Measurements from ENCODE around the gene RSRC1.
"Not testable (repeated sequence)": the region's sequence is repeated elsewhere in the genome, so short reads cannot be mapped to it uniquely, and the experiment has no call there.

DNA sequence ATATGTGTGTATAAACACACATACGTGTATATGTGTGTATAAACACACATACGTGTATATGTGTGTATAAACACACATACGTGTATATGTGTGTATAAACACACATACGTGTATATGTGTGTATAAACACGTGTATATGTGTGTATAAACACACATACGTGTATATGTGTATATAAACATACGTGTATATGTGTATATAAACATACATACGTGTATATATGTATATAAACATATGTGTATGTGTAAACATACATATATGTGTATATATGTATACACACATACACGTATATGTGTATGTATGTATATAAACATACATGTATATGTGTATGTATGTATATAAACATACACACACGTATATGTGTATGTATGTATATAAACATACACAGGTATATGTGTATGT lies 119.1 kb downstream of the RSRC1 start:
- TF ChIP-seq, protein P1, sequence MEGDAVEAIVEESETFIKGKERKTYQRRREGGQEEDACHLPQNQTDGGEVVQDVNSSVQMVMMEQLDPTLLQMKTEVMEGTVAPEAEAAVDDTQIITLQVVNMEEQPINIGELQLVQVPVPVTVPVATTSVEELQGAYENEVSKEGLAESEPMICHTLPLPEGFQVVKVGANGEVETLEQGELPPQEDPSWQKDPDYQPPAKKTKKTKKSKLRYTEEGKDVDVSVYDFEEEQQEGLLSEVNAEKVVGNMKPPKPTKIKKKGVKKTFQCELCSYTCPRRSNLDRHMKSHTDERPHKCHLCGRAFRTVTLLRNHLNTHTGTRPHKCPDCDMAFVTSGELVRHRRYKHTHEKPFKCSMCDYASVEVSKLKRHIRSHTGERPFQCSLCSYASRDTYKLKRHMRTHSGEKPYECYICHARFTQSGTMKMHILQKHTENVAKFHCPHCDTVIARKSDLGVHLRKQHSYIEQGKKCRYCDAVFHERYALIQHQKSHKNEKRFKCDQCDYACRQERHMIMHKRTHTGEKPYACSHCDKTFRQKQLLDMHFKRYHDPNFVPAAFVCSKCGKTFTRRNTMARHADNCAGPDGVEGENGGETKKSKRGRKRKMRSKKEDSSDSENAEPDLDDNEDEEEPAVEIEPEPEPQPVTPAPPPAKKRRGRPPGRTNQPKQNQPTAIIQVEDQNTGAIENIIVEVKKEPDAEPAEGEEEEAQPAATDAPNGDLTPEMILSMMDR (IDR thresholded peaks at IDR 0.05 in 8 of 11, conservative IDR thresholded peaks at IDR 0.05 in 3 of 11), result not testable (repeated sequence)
- TF ChIP-seq POLR2A, POLR2AphosphoS5 (IDR thresholded peaks at IDR 0.05): not testable (repeated sequence)

Data from spleen (tissue), 7 donors.